Peyer's patch (tissue), 4 donors: ENCODE results near the gene FBXW5. TPM values are rescaled to one million over a fixed set of nuclear protein-coding genes. Genes with fewer than 3 reads are reported as not detected.

Source experiments
- DNase-seq, 3 donors: peaks; one replicate each; pipeline ENCODE4 v3.0.0-alpha.2; 2017 to 2019
- H3K27ac ChIP-seq, 4 donors: fragments of 200-600 bp; sonication (generic); one replicate each; pipeline ENCODE4 v1.5.1; 2016 to 2019
- H3K27me3 ChIP-seq, 2 donors: fragments of 200-600 bp; sonication (generic); one replicate each; pipeline ENCODE4 v1.5.1; 2019
- H3K36me3 ChIP-seq, 3 donors: fragments of 200-600 bp; sonication (generic); one replicate each; pipeline ENCODE4 v1.5.1; 2016 to 2019
- H3K4me1 ChIP-seq, 4 donors: fragments of 200-600 bp; sonication (generic); one replicate each; pipeline ENCODE4 v1.5.1; 2016 to 2019
- H3K4me3 ChIP-seq, 4 donors: fragments of 200-600 bp; sonication (generic); 1 replicate in 3 of 4; 2 replicates in 1 of 4; pipeline ENCODE4 v1.5.1; 2016 to 2019; ENCODE audit warnings: mild to moderate bottlenecking in 1 of 4
- H3K9me3 ChIP-seq, 4 donors: fragments of 200-600 bp; sonication (generic); one replicate each; pipeline ENCODE4 v1.5.1; 2016 to 2019; ENCODE audit warnings: mild to moderate bottlenecking in 1 of 4
- CTCF ChIP-seq, 6 experiments: fragments of 450-650 bp in 4 of 6; fragments of 200-600 bp in 2 of 6; sonication (generic) in 1 of 6; IDR thresholded peaks; one replicate each; pipeline ENCODE4 v1.5.1; 2017 to 2019; ENCODE audit warnings: antibody characterized with exemption in 6 of 6, mild to moderate bottlenecking in 3 of 6, moderate library complexity in 1 of 6
- POLR2A ChIP-seq, 2 donors: fragments of 450-650 bp; IDR thresholded peaks; one replicate each; pipeline ENCODE4 v1.5.1; 2017; ENCODE audit warnings: antibody characterized with exemption in 2 of 2, mild to moderate bottlenecking in 2 of 2, moderate library complexity in 2 of 2
- total RNA-seq, 4 donors: library from RNA; depleted of rRNA; stranded (reverse); fragments of >200 nt; gene quantifications; one replicate each; pipeline ENCODE4 v1.1.0, GENCODE V29; 2016

The FBXW5 gene
- total RNA-seq, 4 donors from 2014 or later: 247 to 470 (median 336) TPM

- Histone ChIP-seq H3K36me3 (no peaks in the 10 kb centered on the region), H3K4me3 (no peak overlapping the region), H3K4me1 (peaks cover 0 to 19% (median 2%) of the 10 kb centered on the region in 4 donors), H3K9me3 (no peaks in the 10 kb centered on the region), H3K27ac (no peak overlapping the region), H3K27me3 (no peaks in the 10 kb centered on the region)
- no peak for TF ChIP-seq POLR2A (IDR thresholded peaks at IDR 0.05)
- TF ChIP-seq CTCF (IDR thresholded peaks at IDR 0.05): no peak
- no peak for DNase-seq
These were observed 30.4 kb upstream of the FBXW5 start for GRCh38 chr9:136974817-136975535.

GRCh38 chr9:136973618-136974617 is 29.4 kb upstream of the FBXW5 start:
- no peak for DNase-seq
- Histone ChIP-seq H3K27me3 (no peaks in the 10 kb centered on the region), H3K27ac (no peak overlapping the region), H3K4me1 (peaks cover 0 to 19% (median 2%) of the 10 kb centered on the region in 4 donors), H3K4me3 (no peak overlapping the region), H3K36me3 (no peaks in the 10 kb centered on the region), H3K9me3 (no peaks in the 10 kb centered on the region)
- TF ChIP-seq CTCF (IDR thresholded peaks at IDR 0.05): no peak
- TF ChIP-seq POLR2A (IDR thresholded peaks at IDR 0.05): no peak

- no peaks in the 10 kb centered on the region for H3K27me3 ChIP-seq
- no peaks in the 10 kb centered on the region for H3K9me3 ChIP-seq
These were observed 28.2 kb upstream of the FBXW5 start for GRCh38 chr9:136972743-136973142.

GRCh38 chr9:136972335-136972734 is 27.8 kb upstream of the FBXW5 start:
- no peak overlapping the region for H3K27ac ChIP-seq
- no peak for DNase-seq
- no peaks in the 10 kb centered on the region for H3K36me3 ChIP-seq
- H3K4me3 ChIP-seq: no peak overlapping the region
- no peaks in the 10 kb centered on the region for H3K9me3 ChIP-seq
- H3K4me1 ChIP-seq: peaks cover 0 to 11% (median 0%) of the 10 kb centered on the region in 4 donors
- H3K27me3 ChIP-seq: no peaks in the 10 kb centered on the region
- TF ChIP-seq CTCF (IDR thresholded peaks at IDR 0.05) (no peak), POLR2A (IDR thresholded peaks at IDR 0.05) (no peak)

More at GRCh38 chr9:136972743-136973142, 28.2 kb upstream of the FBXW5 start:
- Histone ChIP-seq H3K27ac (no peak overlapping the region), H3K4me1 (peaks cover 0 to 13% (median 2%) of the 10 kb centered on the region in 4 donors), H3K4me3 (no peak overlapping the region), H3K36me3 (no peaks in the 10 kb centered on the region)
- DNase-seq: no peak
- TF ChIP-seq CTCF (IDR thresholded peaks at IDR 0.05): no peak
- no peak for TF ChIP-seq POLR2A (IDR thresholded peaks at IDR 0.05)

GRCh38 chr9:136971746-136972145 is 27.2 kb upstream of the FBXW5 start:
- no peaks in the 10 kb centered on the region for H3K9me3 ChIP-seq

More at GRCh38 chr9:136971746-136972145, 27.2 kb upstream of the FBXW5 start:
- H3K4me1 ChIP-seq: peaks cover 0 to 11% (median 0%) of the 10 kb centered on the region in 4 donors
- DNase-seq: no peak
- TF ChIP-seq POLR2A (IDR thresholded peaks at IDR 0.05) (no peak), CTCF (IDR thresholded peaks at IDR 0.05) (no peak)
- no peaks in the 10 kb centered on the region for H3K27me3 ChIP-seq
- no peak overlapping the region for H3K27ac ChIP-seq
- no peak overlapping the region for H3K4me3 ChIP-seq
- no peaks in the 10 kb centered on the region for H3K36me3 ChIP-seq
